ENCODE results near the gene EHHADH.
"Not testable (repeated sequence)": the region's sequence is repeated elsewhere in the genome, so short reads cannot be mapped to it uniquely, and the experiment has no call there.

The EHHADH gene

GRCh38 chr3:185272033-185272432, 18.2 kb upstream of the EHHADH start:
- no peaks in the 10 kb centered on the region for H3K36me3 ChIP-seq (ENCODE audit: control insufficient read depth, insufficient read depth, low read length)
- no peak overlapping the region for H3K4me3 ChIP-seq (ENCODE audit: low read length)
- H3K9me3 ChIP-seq (ENCODE audit: control insufficient read depth, insufficient read depth, low read length) = no peaks in the 10 kb centered on the region
- no peaks in the 10 kb centered on the region for H3K27me3 ChIP-seq (ENCODE audit: control insufficient read depth, insufficient read depth, low read length)
- H3K4me1 ChIP-seq (ENCODE audit: control insufficient read depth, insufficient read depth, low read length) = no peaks in the 10 kb centered on the region
- DNase-seq (ENCODE audit: low read depth, low spot score) = no peak
- H3K27ac ChIP-seq (ENCODE audit: low read length) = no peak overlapping the region
- no CpG with 5 or more reads among the region's 1 CpG for WGBS (ENCODE audit: insufficient coverage, insufficient read length)

- no peak overlapping the region for H3K4me3 ChIP-seq (ENCODE audit: low read length)
- no peak overlapping the region for H3K27ac ChIP-seq (ENCODE audit: low read length)
- DNase-seq (ENCODE audit: low read depth, low spot score) = no peak
- no peaks in the 10 kb centered on the region for H3K36me3 ChIP-seq (ENCODE audit: control insufficient read depth, insufficient read depth, low read length)
- WGBS (ENCODE audit: insufficient coverage, insufficient read length) = no CpG with 5 or more reads among the region's 4 CpGs
- no peaks in the 10 kb centered on the region for H3K9me3 ChIP-seq (ENCODE audit: control insufficient read depth, insufficient read depth, low read length)
- H3K4me1 ChIP-seq (ENCODE audit: control insufficient read depth, insufficient read depth, low read length) = no peaks in the 10 kb centered on the region
- H3K27me3 ChIP-seq (ENCODE audit: control insufficient read depth, insufficient read depth, low read length) = no peaks in the 10 kb centered on the region
Observed at GRCh38 chr3:185270956-185271332, 17.1 kb upstream of the EHHADH start.

GRCh38 chr3:185270262-185270955, 16.6 kb upstream of the EHHADH start:
- DNase-seq (ENCODE audit: low read depth, low spot score) = peak; percentile 33
- H3K27ac ChIP-seq (ENCODE audit: low read length) = no peak overlapping the region
- H3K9me3 ChIP-seq (ENCODE audit: control insufficient read depth, insufficient read depth, low read length) = no peaks in the 10 kb centered on the region
- H3K4me3 ChIP-seq (ENCODE audit: low read length) = no peak overlapping the region
- no peaks in the 10 kb centered on the region for H3K4me1 ChIP-seq (ENCODE audit: control insufficient read depth, insufficient read depth, low read length)
- no peaks in the 10 kb centered on the region for H3K36me3 ChIP-seq (ENCODE audit: control insufficient read depth, insufficient read depth, low read length)
- no CpG with 5 or more reads among the region's 4 CpGs for WGBS (ENCODE audit: insufficient coverage, insufficient read length)
- H3K27me3 ChIP-seq (ENCODE audit: control insufficient read depth, insufficient read depth, low read length) = no peaks in the 10 kb centered on the region

GRCh38 chr3:185268194-185268962, 14.5 kb upstream of the EHHADH start:
- Histone ChIP-seq H3K36me3 (ENCODE audit: control insufficient read depth, insufficient read depth, low read length) (no peaks in the 10 kb centered on the region), H3K27me3 (ENCODE audit: control insufficient read depth, insufficient read depth, low read length) (no peaks in the 10 kb centered on the region), H3K9me3 (ENCODE audit: control insufficient read depth, insufficient read depth, low read length) (no peaks in the 10 kb centered on the region), H3K4me3 (ENCODE audit: low read length) (no peak overlapping the region), H3K27ac (ENCODE audit: low read length) (no peak overlapping the region), H3K4me1 (ENCODE audit: control insufficient read depth, insufficient read depth, low read length) (no peaks in the 10 kb centered on the region)
- whole genome bisulfite sequencing (ENCODE audit: insufficient coverage, insufficient read length) = no CpG with 5 or more reads among the region's 2 CpGs
- no peak for DNase-seq (ENCODE audit: low read depth, low spot score)

GRCh38 chr3:185267193-185267592, 13.3 kb upstream of the EHHADH start:
- no peak for DNase-seq (ENCODE audit: low read depth, low spot score)
- no peak overlapping the region for H3K4me3 ChIP-seq (ENCODE audit: low read length)
- no peaks in the 10 kb centered on the region for H3K9me3 ChIP-seq (ENCODE audit: control insufficient read depth, insufficient read depth, low read length)
- no peaks in the 10 kb centered on the region for H3K36me3 ChIP-seq (ENCODE audit: control insufficient read depth, insufficient read depth, low read length)
- no CpG with 5 or more reads among the region's 3 CpGs for WGBS (ENCODE audit: insufficient coverage, insufficient read length)
- H3K27ac ChIP-seq (ENCODE audit: low read length) = no peak overlapping the region
- no peaks in the 10 kb centered on the region for H3K27me3 ChIP-seq (ENCODE audit: control insufficient read depth, insufficient read depth, low read length)
- no peaks in the 10 kb centered on the region for H3K4me1 ChIP-seq (ENCODE audit: control insufficient read depth, insufficient read depth, low read length)

- H3K4me1 ChIP-seq (ENCODE audit: control insufficient read depth, insufficient read depth, low read length) = no peaks in the 10 kb centered on the region
- H3K9me3 ChIP-seq (ENCODE audit: control insufficient read depth, insufficient read depth, low read length) = no peaks in the 10 kb centered on the region
- no peaks in the 10 kb centered on the region for H3K36me3 ChIP-seq (ENCODE audit: control insufficient read depth, insufficient read depth, low read length)
- WGBS (ENCODE audit: insufficient coverage, insufficient read length) = no CpG with 5 or more reads among the region's 25 CpGs
- DNase-seq (ENCODE audit: low read depth, low spot score) = no peak
- H3K27ac ChIP-seq (ENCODE audit: low read length) = no peak overlapping the region
- H3K4me3 ChIP-seq (ENCODE audit: low read length) = no peak overlapping the region
- H3K27me3 ChIP-seq (ENCODE audit: control insufficient read depth, insufficient read depth, low read length) = no peaks in the 10 kb centered on the region
Observed at GRCh38 chr3:185264849-185265553, 11.2 kb upstream of the EHHADH start.

- no peaks in the 10 kb centered on the region for H3K36me3 ChIP-seq (ENCODE audit: control insufficient read depth, insufficient read depth, low read length)
- no peak overlapping the region for H3K4me3 ChIP-seq (ENCODE audit: low read length)
- no peaks in the 10 kb centered on the region; the same call in 1 of the 2 replicates for H3K9me3 ChIP-seq (ENCODE audit: control insufficient read depth, insufficient read depth, low read length)
- no peak overlapping the region for H3K27ac ChIP-seq (ENCODE audit: low read length)
- H3K4me1 ChIP-seq (ENCODE audit: control insufficient read depth, insufficient read depth, low read length) = no peaks in the 10 kb centered on the region
- no peaks in the 10 kb centered on the region for H3K27me3 ChIP-seq (ENCODE audit: control insufficient read depth, insufficient read depth, low read length)
- no CpG with 5 or more reads among the region's 4 CpGs for WGBS (ENCODE audit: insufficient coverage, insufficient read length)
- no peak for DNase-seq (ENCODE audit: low read depth, low spot score)
Observed at GRCh38 chr3:185263423-185263822, 9.6 kb upstream of the EHHADH start.

GRCh38 chr3:185257334-185257733, 3.5 kb upstream of the EHHADH start:
- WGBS (ENCODE audit: insufficient coverage, insufficient read length) = no CpG with 5 or more reads among the region's 1 CpG
- Histone ChIP-seq H3K27ac (ENCODE audit: low read length) (no peak overlapping the region), H3K4me1 (ENCODE audit: control insufficient read depth, insufficient read depth, low read length) (no peaks in the 10 kb centered on the region), H3K27me3 (ENCODE audit: control insufficient read depth, insufficient read depth, low read length) (no peaks in the 10 kb centered on the region), H3K36me3 (ENCODE audit: control insufficient read depth, insufficient read depth, low read length) (no peaks in the 10 kb centered on the region), H3K9me3 (ENCODE audit: control insufficient read depth, insufficient read depth, low read length) (no peaks in the 10 kb centered on the region; the same call in 1 of the 2 replicates), H3K4me3 (ENCODE audit: low read length) (no peak overlapping the region)
- DNase-seq (ENCODE audit: low read depth, low spot score) = no peak

GRCh38 chr3:185254799-185255198, 950 bp upstream of the EHHADH start:
- no peak for DNase-seq (ENCODE audit: low read depth, low spot score)
- Histone ChIP-seq H3K9me3 (ENCODE audit: control insufficient read depth, insufficient read depth, low read length) (no peaks in the 10 kb centered on the region; the same call in 1 of the 2 replicates), H3K27me3 (ENCODE audit: control insufficient read depth, insufficient read depth, low read length) (no peaks in the 10 kb centered on the region), H3K4me1 (ENCODE audit: control insufficient read depth, insufficient read depth, low read length) (no peaks in the 10 kb centered on the region), H3K36me3 (ENCODE audit: control insufficient read depth, insufficient read depth, low read length) (no peaks in the 10 kb centered on the region), H3K4me3 (ENCODE audit: low read length) (no peak overlapping the region), H3K27ac (ENCODE audit: low read length) (no peak overlapping the region)
- WGBS (ENCODE audit: insufficient coverage, insufficient read length) = no CpG with 5 or more reads among the region's 4 CpGs

GRCh38 chr3:185253133-185253532, 716 bp downstream of the EHHADH start:
- H3K27ac ChIP-seq (ENCODE audit: low read length); H3K4me3 ChIP-seq (ENCODE audit: low read length); H3K4me1 ChIP-seq (ENCODE audit: control insufficient read depth, insufficient read depth, low read length); DNase-seq (ENCODE audit: low read depth, low spot score); H3K27me3 ChIP-seq (ENCODE audit: control insufficient read depth, insufficient read depth, low read length); H3K36me3 ChIP-seq (ENCODE audit: control insufficient read depth, insufficient read depth, low read length); H3K9me3 ChIP-seq (ENCODE audit: control insufficient read depth, insufficient read depth, low read length): not testable (repeated sequence)
- WGBS (ENCODE audit: insufficient coverage, insufficient read length) = no CpG with 5 or more reads among the region's 4 CpGs

All from iPS DF 6.9 (cell line).